Stimulated activated naive CD8-positive, alpha-beta T cell treated with anti-CD3 and anti-CD28 coated beads, Interleukin-15, Interleukin-2, amounts not matched to agents 100 U/mL and 50 U/mL, for 24 hours (primary cell): ENCODE data around the gene KSR2.
"Not testable (repeated sequence)": the region's sequence is repeated elsewhere in the genome, so short reads cannot be mapped to it uniquely, and the experiment has no call there.

Source experiments
- ATAC-seq: fragments of 150-1000 bp; cut with Tn5 transposase; one replicate; pipeline ENCODE4 v1.10.0; 2021
- DNase-seq: peaks from one replicate; pipeline ENCODE4 v3.0.0; 2021

The KSR2 gene

DNA sequence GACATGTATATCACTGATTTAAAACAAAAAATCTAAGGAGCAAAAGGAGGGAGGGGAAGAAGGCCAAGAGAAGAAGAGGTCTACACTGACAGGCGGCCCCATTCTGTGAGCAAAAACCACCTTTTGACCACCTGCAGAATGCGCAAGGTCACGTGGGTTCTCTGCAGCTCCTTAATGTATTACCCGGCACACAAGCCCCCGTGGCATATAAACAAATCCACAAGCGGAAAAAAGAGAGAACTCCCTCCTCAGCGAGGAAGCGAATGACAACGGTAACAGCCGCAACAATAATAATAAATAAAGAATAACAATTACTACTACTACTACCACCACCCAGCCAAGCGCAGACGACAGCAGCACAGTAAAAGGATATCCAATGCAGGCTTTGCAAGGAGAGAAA, 1.3 kb downstream of the KSR2 start:
- ATAC-seq = no peak

GRCh38 chr12:117967043-117967442, 1.7 kb downstream of the KSR2 start:
- ATAC-seq = no peak
- no peak for DNase-seq

More for the DNA sequence above, 1.3 kb downstream of the KSR2 start:
- no peak for DNase-seq

DNA sequence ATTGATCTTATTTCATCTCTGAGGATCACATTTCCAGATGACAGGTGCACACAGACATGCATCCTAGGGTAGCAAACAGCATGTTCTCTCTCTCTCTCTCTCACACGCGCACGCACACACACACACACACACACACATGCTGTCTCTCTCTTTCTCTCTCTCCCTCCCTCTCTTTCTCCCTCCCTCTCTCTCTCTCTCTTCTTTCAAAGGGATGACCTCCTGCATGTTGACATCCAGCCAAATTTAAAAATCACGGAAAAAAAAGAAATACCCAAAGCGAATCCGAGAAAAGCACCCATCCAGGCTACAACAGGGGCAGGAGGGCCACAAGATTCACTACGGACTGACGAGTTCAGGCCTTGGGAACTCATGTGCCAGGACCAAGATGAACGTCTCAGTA, 2.3 kb downstream of the KSR2 start:
- DNase-seq (no peak), ATAC-seq (no peak)

GRCh38 chr12:117963836-117964235, 5.0 kb downstream of the KSR2 start:
- no peak for ATAC-seq
- DNase-seq = no peak

DNA sequence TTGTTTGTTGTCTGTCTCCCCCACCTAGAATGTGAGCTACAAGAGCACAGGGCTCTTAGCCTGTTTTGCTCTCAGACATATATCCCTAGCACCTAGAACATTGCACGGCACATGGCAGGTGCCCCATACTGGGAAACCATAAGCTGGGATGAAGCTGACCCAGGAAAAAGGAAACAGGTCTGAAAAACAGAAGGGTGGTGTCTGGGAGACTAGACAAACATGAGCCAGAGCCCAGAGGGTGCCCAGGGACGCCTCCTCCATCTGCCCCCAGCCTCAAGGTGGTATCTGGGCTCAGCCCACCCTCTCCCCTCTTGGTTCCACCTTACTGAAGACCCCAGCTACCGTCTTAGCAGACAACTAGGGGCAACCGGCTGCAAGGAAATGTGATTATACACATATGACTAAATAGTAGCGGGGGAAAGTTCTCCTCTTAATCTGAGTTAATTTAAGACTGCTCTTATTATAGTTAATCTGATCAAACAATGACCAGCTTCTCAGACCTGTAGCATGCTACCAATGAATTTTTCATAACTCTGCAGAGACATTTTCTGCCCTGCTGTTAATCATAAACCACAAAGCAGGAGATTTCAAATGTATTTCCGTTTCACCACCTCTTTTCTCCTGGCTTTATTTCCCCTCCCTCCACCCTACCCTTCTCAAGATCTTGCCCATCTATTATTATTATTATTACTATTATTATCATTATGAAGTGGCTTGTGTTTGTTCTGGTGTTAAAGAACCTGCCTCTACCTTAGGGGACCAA, 31.9 kb downstream of the KSR2 start:
- no peak for ATAC-seq
- no peak for DNase-seq

- ATAC-seq (no peak), DNase-seq (no peak)
Observed at GRCh38 chr12:117933545-117933944, 35.2 kb downstream of the KSR2 start.

GRCh38 chr12:117926391-117926899, 42.3 kb downstream of the KSR2 start:
- ATAC-seq (no peak), DNase-seq (no peak)

DNA sequence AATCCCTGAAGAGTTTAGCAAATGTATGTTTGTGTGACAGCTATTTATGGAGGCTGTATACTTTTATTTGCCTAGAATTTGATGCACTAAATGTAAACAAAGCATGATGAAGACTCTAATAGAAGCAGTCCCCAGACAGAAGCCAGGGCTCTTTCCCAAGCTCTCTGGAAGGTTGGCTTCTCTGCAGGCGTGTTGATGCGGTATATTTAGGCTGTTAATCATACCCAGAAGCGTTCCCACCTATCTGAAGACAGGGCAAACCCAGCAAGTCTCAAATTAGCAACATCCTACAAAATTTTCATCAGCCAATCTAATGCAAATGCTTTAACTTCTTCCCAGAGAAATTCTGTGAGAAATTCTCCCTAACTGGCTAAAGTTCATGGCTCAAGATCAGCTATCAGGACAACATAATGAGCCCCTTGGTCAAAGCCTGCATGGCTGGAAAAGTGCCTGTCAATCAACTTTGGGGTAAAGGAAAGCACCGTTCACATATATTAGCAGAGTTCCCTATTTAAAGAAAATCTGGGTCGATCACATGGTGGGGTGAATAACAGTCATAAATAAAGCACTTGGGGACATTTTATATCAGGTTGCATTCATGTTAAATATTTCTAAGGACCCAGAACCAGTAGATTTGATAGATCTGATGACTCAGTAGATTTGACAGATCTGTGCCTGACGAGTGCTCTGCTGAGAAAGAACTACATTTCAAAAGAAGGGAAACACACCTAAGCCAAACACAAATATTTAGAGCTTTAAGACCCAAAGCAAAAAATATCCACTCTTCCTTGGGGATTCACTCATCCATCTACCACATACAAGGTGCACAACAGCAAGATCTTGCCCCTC, 46.6 kb downstream of the KSR2 start:
- ATAC-seq = no peak
- no peak for DNase-seq

DNA sequence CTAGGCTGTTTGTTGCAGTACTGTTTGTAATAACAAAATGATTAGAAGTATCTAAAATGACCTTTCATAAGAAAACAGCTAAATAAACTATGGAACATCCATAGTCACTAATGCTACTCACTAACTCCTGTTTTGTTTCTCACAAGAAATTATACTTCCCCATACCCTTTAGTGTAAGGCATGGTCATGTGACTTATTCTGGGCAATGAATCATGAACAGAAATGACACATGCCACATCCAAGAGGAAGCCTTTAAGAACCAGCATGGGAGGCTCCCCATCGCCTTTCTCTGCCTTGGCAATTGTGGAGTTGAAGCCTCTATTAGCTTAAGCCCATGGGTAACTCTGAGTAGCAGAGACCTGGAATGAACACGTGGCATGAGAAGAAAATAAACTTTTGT, 49.3 kb downstream of the KSR2 start:
- no peak for ATAC-seq

DNA sequence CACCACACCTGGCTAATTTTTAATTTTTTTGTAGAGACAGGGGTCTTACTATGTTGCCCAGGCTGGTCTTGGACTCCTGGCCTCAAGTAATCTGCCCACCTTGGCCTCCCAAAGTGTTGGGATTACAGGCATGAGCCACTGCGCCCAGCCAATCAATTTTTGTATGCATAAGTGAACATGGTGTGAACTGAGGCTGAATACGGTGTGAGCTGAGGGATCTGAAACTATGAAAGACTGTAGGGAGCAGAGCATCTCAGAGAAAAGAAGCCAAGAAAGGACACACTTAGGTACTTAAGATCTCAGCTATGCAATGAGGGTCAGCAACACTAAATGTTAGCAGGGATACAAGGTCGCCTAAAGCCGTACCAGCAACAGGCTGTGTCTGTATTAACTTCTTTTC, 54.1 kb downstream of the KSR2 start:
- DNase-seq (no peak), ATAC-seq (no peak)

More for the DNA sequence above, 49.3 kb downstream of the KSR2 start:
- DNase-seq = no peak

DNA sequence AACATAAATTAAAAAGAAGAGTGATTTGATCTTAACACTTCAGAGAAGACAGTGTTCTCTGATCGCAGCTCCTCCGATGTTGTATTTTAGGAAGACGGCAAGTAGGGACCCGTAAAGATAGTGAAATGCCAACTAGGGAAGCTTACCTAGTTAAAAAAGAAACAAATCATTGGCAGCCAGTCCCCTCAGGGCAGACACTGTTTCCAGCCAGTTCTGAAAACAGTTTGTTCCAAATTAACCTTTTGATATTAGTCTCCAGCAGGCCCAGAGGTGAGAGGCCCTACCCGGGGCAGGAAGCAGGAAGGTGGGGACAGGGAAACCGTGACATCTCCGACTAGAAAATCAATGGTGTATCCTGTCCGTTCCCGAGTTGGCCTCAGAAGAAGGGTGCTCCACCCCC, 56.0 kb downstream of the KSR2 start:
- DNase-seq = no peak
- ATAC-seq = no peak

DNA sequence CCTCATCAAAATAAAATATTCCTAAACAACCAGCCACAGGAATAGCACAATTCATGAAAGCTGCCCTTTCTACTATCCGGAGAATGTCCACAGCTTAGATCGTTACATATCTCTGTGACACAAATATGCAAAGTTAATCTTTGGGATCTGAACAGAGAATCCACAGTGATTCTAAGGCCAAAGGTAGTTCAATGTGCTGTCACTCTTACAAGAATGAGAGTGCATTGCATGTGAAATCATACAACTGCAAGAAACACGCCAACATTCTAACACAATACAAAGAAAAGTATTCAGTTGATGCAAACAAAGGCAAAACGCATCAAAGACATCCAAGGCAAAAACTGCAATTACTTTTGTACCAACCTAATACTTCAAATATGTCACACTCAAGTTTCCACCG, 60.4 kb downstream of the KSR2 start:
- no peak for ATAC-seq
- no peak for DNase-seq

- DNase-seq (no peak), ATAC-seq (no peak)
Observed at GRCh38 chr12:117907108-117907689, 61.6 kb downstream of the KSR2 start.

DNA sequence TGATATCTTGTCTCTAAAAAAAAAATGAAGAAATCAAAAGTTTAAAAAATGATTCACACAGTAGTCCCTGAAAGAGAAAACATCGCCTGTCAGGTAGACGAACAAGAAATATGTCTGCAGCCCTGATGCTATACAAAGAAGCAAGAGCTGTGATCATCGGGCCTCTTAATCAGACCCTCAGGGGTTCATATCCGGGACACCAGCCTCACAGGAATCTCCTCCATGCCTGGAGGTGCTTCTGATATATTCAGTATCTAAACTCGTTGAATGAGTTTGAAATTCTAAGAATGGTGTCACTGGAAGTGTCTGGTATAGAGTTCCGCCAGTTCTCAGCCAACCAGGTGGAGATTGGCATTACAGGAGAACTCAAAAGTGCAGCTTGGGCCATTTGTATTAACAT, 64.7 kb downstream of the KSR2 start:
- DNase-seq (no peak), ATAC-seq (no peak)

- DNase-seq (no peak), ATAC-seq (no peak)
Observed at GRCh38 chr12:117903110-117903840, 65.5 kb downstream of the KSR2 start.

GRCh38 chr12:117901631-117902030, 67.2 kb downstream of the KSR2 start:
- no peak for DNase-seq
- no peak for ATAC-seq

DNA sequence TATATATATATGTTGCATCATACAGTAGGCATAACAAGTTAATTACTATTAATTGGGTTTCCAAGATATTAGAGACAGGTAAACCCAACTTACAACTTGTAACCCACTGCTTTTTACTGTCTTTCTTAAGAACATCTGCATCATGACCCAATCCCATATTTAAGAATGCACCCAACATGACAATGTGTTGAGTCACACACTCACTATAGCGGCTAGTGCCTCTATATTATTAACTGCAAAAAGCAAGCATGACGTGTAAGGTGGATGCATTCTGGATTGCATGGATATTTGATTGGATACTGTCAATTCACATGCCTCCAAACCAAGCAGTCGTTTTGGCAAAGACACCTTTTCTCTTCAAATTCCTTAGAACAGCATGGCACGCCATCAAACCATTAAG, 68.2 kb downstream of the KSR2 start:
- no peak for ATAC-seq
- DNase-seq = no peak

GRCh38 chr12:117897372-117898161, 71.2 kb downstream of the KSR2 start:
- ATAC-seq (no peak), DNase-seq (no peak)

DNA sequence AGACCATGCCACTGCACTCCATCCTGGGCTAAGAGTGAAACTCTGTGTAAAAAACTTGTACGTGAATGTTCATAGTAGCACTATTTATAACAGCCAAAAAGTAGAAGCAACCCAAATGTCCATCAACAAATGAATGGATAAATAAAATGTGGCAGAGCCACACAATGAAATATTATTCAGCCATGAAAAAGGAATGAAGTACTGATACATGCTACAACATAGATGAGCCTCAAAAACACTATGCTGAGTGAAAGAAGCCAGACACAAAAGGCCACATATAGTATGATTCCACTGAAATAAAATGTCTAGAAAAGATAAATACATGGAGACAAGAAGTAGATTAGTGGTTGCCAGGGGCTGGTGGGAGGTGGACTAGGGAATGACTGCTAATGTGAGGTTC, 72.8 kb downstream of the KSR2 start:
- ATAC-seq = no peak
- no peak for DNase-seq

- ATAC-seq = no peak
- DNase-seq = no peak
Observed at GRCh38 chr12:117892441-117892840, 76.3 kb downstream of the KSR2 start.

DNA sequence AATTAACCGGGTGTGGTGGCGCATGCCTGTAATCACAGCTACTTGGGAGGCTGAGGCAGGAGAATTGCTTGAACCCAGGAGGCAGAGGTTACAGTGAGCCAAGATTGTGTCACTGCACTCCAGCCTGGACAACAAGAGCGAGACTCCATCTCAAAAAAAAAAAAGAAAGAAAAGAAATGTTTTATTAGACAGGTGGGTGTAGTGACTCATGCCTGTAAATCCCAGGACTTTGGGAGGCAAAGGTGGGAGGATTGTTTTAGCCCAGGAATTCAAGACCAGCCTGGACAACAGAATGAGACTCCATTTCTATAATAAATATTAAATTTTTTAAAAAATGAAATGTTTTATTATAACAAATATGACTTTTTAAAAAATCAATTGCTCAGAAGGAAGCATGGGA, 77.5 kb downstream of the KSR2 start:
- ATAC-seq, DNase-seq: not testable (repeated sequence)
